ENCODE results near the gene EXOC3L4.

The EXOC3L4 gene

GRCh38 chr14:103061482-103061976 is 33.0 kb upstream of the EXOC3L4 start:
- H3K4me3 ChIP-seq (ENCODE audit: low read depth, low read length): no peak overlapping the region
- TF ChIP-seq MYC (IDR thresholded peaks at IDR 0.05; ENCODE audit: low read depth, low read length): no peak
- no peak for TF ChIP-seq CTCF (IDR thresholded peaks at IDR 0.05; ENCODE audit: low read depth, low read length)
- no peak for TF ChIP-seq POLR2A (IDR thresholded peaks at IDR 0.05; ENCODE audit: extremely low read depth, insufficient read length)
- TF ChIP-seq MAX (IDR thresholded peaks at IDR 0.05; ENCODE audit: low read depth, low read length): no peak
- DNase-seq (ENCODE audit: low read depth): no peak

GRCh38 chr14:103064436-103064835 is 30.1 kb upstream of the EXOC3L4 start:
- TF ChIP-seq MAX (IDR thresholded peaks at IDR 0.05; ENCODE audit: low read depth, low read length): no peak
- no peak for TF ChIP-seq CTCF (IDR thresholded peaks at IDR 0.05; ENCODE audit: low read depth, low read length)
- TF ChIP-seq MYC (IDR thresholded peaks at IDR 0.05; ENCODE audit: low read depth, low read length): no peak
- TF ChIP-seq POLR2A (IDR thresholded peaks at IDR 0.05; ENCODE audit: extremely low read depth, insufficient read length): no peak
- H3K4me3 ChIP-seq (ENCODE audit: low read depth, low read length): no peak overlapping the region
- no peak for DNase-seq (ENCODE audit: low read depth)

- H3K4me3 ChIP-seq (ENCODE audit: low read depth, low read length): no peak overlapping the region
- TF ChIP-seq POLR2A (IDR thresholded peaks at IDR 0.05; ENCODE audit: extremely low read depth, insufficient read length) (no peak), MAX (IDR thresholded peaks at IDR 0.05; ENCODE audit: low read depth, low read length) (no peak), CTCF (IDR thresholded peaks at IDR 0.05; ENCODE audit: low read depth, low read length) (no peak), MYC (IDR thresholded peaks at IDR 0.05; ENCODE audit: low read depth, low read length) (no peak)
- no peak for DNase-seq (ENCODE audit: low read depth)
These were observed 29.5 kb upstream of the EXOC3L4 start for GRCh38 chr14:103064978-103065377.

- H3K4me3 ChIP-seq (ENCODE audit: low read depth, low read length): no peak overlapping the region
- no peak for DNase-seq (ENCODE audit: low read depth)
- no peak for TF ChIP-seq MAX (IDR thresholded peaks at IDR 0.05; ENCODE audit: low read depth, low read length)
- no peak for TF ChIP-seq POLR2A (IDR thresholded peaks at IDR 0.05; ENCODE audit: extremely low read depth, insufficient read length)
- no peak for TF ChIP-seq MYC (IDR thresholded peaks at IDR 0.05; ENCODE audit: low read depth, low read length)
- no peak for TF ChIP-seq CTCF (IDR thresholded peaks at IDR 0.05; ENCODE audit: low read depth, low read length)
These were observed 28.7 kb upstream of the EXOC3L4 start for GRCh38 chr14:103065861-103066260.

GRCh38 chr14:103066399-103066798 is 28.1 kb upstream of the EXOC3L4 start:
- no peak overlapping the region for H3K4me3 ChIP-seq (ENCODE audit: low read depth, low read length)
- DNase-seq (ENCODE audit: low read depth): no peak
- TF ChIP-seq MYC (IDR thresholded peaks at IDR 0.05; ENCODE audit: low read depth, low read length): no peak
- TF ChIP-seq POLR2A (IDR thresholded peaks at IDR 0.05; ENCODE audit: extremely low read depth, insufficient read length): no peak
- TF ChIP-seq MAX (IDR thresholded peaks at IDR 0.05; ENCODE audit: low read depth, low read length): no peak
- TF ChIP-seq CTCF (IDR thresholded peaks at IDR 0.05; ENCODE audit: low read depth, low read length): no peak
